Stimulated activated CD4-positive, alpha-beta T cell treated with anti-CD3 and anti-CD28 coated beads, Interleukin-1b, Interleukin-23, amount 100 ng/mL, for 24 hours (primary cell): ENCODE data around the gene RASAL2.
"Not testable (repeated sequence)": the region's sequence is repeated elsewhere in the genome, so short reads cannot be mapped to it uniquely, and the experiment has no call there.

Experiments
- DNase-seq, 4 experiments: peaks; one replicate each; pipeline ENCODE4 v3.0.0-alpha.2; 2020; ENCODE audit warnings: low read depth in 4 of 4, low spot score in 1 of 4

Gene RASAL2

DNA sequence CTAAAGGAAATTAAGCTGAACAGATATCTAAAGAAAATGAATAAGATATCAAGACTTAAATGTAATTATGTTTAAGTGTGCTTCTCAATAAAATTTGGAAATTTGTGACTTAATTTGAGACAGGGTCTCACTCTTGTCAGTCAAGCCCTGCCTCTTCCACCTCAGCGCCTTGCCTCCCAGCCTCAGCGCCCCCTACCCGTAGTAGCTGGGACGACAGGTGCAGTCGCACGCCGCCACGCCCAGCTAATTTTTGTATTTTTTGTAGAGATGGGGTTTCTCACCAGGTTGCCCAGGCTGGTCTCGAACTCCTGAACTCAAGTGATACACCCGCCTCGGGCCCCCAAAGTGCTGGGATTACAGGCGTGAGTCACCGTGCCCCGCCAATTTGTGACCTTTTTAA, 285.9 kb downstream of the RASAL2 start:
- no peak for DNase-seq

DNA sequence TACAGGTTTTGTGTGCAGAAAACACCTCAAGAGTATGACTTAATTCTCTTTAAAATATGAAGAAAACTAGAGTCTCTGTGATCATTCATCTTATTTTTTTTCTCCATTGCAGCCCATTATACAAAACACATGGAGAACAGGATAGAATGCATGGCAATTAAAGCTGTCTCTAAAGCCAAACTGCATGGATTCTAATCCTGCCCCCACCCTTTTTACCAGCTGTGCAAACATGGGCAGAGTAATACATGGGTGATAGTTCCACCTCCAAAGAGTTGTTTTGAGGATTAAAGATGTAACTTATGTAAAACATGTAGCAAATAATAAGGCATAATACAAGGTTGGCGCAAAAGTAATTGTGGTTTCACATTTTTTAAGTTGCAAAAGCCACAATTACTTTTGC, 288.5 kb downstream of the RASAL2 start:
- DNase-seq, result no peak

DNA sequence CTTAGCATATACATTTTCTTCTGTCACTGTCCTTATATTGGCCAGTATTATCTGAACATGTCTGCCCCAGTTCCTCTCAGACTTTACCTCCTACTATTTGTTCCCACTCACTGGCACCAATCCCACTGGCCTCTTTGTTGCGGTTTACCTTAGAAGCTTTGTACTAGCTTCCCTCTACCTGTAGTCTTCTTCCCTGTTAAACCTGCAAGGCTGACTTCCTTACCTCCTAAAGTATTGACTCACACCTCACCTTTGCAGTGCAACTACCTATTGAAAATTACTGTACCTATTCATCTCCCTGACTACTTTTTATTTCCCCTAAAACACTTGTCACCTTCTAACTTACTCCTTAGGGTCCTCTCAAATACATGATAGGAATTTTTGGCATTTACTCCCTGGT, 291.8 kb downstream of the RASAL2 start:
- DNase-seq, result no peak

DNA sequence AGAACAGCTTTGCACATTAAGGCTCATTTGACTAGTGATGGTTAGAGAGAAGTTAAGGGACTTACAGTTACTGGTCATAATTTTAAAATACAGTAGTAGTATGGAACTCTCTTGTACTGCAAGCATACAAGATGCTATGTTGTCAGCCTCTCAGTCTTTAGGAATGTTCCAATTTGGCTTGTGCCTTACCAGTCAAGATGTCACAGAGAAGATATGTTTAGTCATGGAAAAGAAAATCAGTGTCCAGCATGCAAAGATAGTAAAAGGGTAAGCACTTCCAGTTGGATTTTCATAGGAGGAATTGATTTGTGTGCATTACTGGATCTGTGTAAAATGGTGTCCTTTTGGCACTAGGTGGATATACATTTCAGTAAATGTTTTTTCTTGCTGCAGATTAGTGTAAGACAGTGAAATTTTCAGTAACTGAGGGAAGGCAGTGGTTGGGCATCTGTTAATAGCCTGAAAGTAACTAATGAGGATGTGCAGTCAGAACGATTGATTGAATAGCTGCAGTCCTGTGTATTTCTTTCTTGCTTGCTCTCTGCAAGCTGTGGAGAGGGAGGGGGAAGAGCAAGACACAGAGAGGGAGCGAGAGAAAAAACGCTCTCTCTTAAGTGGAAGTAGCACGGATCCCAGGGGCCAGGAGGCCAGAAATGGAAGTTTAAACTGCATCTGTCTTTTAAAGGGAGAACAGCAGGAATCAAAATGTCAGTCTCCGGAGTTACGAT, 294.7 kb downstream of the RASAL2 start:
- DNase-seq, result no peak

DNA sequence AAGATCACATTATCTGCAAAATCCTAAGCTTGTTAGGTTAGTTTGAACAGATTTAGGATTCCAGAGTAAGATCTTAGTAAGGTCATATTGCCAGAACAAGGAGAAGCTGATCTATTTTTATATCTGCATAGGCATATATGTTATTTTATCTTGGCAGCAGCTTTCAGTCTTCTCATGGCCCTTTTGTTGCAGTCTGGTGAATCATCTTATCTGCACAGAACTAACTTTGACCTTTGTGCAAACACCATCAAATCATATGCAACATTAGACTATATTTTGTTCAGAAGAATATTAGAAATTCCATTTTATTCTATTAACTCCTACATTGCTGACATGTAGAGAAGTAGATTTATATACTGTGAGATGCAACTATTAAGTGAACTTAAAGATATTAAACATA, 295.5 kb downstream of the RASAL2 start:
- no peak for DNase-seq

DNA sequence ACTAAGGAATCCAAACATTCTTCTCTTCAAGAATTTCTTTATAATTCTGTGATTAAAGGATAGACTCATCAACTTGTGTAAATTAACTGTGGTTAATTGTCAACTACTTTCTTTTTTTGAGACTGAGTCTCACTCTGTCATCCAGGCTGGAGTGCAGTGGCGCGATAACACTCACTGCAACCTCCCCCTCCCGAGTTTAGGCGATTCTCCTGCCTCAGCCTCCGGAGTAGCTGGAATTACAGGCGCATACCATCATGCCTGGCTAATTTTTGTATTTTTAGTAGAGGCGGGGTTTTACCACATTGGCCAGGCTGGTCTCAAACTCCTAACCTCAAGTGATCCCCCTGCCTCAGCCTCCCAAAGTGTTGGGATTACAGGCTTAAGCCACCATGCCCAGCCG, 296.4 kb downstream of the RASAL2 start:
- not testable (repeated sequence) for DNase-seq

DNA sequence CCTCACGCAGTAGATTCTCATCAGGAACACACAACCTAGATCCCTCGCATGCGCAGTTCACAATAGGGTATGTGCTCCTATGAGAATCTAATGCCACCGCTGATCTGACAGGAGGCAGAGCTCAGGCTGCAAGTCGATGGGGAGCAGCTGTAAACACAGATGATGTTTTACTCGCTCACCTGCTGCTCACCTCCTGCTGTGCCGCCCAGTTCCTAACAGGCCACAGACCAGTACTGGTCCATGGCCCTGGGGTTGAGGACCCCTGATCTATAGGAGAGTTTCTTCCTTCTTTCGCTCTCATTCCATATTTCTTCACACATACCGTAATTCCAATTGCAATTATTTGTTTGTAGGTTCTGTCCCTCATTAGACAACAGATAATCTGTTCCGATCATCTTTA, 299.5 kb downstream of the RASAL2 start:
- no peak for DNase-seq

DNA sequence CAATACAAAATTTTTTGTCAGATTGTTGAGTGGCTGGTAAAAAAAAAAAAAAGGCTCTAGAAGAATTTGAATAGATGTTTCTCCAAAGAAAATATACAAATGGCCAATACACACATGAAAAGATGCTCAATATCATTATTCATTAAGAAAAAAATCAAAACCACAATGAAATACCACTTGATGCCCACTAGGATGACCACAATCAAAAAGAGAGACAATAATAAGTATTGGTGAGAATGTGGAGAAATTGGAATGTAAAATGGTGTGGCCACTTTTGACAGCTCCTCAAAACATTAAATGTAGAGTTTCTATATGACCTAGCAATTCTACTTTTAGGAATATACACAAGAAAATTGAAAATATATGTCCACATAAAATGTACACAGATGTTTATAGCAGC, 302.9 kb downstream of the RASAL2 start:
- no peak for DNase-seq

DNA sequence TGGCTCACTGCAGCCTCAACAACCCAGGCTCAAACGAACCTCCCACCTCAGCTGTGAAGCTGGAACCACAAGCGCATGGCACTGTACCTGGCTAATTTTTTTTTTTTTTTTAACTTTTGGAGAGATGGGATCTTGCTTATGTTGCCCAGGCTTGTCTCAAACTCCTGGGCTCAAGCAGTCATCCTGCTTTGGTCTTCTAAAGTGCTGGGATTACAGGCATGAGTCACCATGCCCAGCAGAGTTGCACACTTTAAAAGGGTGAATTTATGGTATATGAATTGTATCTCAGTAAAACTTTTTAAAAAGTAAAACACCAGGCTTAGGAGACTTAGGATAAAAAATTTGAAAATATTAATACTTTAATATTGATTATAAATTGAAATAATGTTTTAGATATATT, 303.8 kb downstream of the RASAL2 start:
- DNase-seq, result no peak

DNA sequence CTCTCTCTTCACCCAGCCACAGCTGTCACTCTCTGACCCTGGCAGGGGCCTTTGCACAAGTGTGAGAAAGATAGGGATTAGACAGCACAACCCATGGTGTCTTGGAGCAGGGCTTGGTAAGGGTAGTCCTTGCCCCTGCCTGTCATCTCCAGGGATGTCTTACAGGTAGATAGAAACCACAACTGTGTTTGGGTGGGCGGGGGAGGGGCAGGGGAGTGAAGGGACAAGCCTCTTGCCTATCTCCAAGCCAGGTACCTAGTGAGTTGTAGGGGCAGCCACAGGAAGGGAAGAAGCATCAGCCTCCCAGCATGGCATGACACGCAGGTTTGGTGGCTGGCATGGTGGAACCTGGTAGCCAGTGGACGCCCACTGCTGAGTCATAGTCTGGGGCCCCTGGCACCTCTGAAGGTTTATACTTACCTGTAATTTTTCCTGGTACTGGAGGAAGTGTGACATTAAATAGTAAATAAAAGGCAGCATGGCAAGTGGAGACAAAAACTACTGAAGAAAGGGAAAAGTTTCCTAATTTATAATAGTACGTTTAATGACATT, 305.3 kb downstream of the RASAL2 start:
- DNase-seq, result no peak

DNA sequence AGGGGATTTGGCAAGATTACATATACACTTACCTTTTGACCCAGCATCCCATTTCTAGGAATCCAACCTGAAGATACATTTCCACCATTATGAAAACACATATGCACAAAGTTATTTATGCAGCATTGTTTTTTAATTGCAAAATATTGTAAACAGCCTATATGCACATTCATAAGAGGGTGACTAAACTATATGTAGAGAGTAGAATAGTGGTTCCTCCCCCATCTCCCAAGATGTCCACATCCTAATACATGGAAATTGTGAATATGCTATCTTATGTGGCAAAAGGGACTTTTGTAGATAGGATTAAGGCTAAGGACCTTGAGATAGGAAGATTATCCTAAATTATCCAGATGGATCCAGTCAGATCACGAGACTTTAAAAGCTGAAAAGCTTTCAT, 311.2 kb downstream of the RASAL2 start:
- DNase-seq, result no peak

DNA sequence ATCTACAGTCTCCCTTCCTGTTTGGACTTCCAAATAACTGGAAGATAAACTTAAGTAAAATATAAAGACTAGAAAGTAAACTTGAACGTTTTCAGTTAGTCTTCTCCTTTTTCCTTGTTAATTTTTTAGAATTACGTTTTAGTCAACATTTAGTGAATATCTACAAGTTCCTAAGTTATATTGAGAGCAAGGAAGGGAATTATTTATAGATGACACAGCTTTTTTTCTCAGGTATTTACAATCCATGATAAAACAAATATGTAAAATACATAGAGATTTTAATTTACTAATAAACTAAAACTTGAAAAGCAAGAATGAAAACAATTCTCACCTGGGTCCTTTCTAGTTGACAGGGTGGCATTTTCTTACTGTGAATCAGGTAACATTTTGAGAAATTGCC, 313.3 kb downstream of the RASAL2 start:
- no peak for DNase-seq

DNA sequence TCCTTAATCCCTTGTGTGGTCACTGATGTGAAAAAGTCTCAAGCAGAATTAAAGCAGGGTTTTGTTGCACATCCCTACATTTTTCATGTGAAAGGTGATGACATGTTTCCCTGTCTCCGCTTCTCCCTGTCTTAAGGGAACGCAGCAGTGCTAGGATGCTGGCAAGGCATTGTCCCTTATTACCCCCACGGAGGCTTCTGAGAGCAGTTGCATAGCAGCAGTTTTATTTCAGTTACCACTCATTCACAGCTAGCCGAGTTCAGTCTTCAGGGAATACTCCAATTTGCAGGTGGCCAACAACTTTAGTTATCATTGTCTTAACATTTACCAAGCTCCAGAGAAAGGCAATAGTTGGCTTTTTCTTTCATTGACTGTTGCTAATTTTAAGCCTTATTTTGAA, 313.8 kb downstream of the RASAL2 start:
- DNase-seq, result no peak

DNA sequence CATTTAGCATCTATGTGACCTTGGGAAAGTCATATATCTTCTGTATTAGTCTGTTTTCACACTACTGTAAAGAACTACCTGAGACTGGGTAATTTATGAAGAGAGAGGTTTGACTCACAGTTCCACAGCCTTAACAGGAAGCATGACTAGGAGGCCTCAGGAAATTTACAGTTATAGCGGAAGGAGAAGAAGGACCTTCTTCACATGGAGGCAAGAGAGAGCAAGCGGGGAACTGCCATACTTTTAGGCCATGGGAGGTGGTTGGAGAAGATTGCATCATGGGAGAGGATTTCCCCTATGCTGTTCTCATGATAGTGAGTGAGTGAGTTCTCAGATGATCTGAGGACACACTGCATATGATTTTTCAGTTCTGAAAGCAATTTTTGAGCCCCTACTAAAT, 315.0 kb downstream of the RASAL2 start:
- no peak for DNase-seq

DNA sequence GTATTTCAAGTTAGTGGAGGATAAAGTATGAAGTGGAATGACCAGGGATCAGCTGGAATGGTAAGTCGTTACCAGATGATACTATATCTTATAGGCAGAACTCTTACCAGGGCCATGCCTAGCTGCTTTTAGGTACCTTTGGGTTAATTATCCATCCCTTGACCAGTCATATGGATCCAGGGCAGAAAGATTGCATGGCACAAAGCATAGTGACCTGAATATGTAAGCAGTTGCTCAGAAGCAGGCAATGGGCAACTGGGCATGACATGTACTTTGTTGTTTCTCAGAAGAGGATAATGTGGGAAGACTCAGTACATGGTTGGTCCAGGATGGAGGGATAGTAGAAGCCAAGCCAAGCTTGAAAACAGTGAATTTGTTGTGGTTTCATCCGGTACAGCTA, 315.6 kb downstream of the RASAL2 start:
- DNase-seq, result no peak

DNA sequence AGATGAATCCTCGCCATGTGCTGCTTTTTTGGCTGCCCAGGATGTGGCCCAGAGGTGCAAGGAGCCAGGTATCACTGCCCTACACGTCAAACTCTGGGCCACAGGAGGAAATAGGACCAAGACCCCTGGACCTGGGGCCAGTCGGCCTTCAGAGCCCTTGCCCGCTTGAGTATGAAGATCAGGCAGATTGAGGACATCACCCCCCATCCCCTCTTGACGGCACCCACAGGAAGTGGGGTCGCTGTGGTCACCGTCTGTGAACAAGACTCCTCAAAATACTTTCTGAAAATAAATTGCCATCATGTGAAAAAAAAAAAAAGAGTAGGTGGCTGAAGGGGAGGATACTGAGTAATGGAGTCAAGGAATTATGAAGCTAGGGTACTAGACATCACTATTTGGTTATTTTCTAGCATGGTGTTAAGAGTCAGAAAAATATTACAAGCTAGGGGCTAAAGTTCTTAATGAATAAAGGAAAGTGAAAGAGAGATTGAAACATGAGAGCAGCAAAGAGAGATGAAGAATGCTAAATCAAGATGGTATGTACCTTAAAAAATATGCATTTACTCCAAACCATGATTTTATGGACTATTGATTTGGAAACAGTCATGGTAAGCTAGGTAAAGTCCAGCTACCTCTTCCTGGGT, 318.0 kb downstream of the RASAL2 start:
- DNase-seq, result no peak

DNA sequence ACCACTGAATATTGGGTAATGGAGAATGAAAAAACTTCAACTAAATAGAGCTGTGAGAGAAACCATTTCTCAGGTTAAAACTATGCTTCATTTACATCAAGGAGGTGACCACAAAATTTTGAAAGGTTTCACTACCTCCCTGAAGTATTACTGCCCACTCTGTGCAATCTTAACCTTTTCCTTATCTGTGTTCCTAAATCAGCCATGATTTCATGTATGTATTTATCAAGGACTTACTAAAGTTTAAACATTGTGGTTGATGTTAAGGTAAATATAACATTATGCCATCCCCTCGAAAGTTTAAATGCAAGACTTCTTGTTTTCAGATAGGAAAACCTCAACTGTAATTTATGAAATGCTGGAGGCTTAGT, 318.5 kb downstream of the RASAL2 start:
- no peak for DNase-seq

DNA sequence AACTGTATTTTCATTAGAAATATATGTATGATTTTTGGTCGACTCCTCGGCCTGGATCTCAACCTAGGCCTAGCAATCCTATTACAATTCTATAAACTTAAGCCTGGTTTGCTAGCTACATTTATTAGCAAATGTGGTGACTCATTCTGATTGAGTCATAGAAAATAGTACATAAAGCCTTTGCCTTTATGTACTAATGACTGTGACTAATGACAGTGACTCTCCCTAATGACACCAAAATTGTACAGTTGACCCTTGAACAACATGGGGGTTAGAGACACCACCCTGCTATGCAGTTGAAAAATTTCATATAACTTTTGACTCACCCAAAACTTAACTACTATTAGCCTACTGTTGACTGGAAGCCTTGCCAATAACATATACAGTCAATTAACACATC, 324.0 kb downstream of the RASAL2 start:
- DNase-seq, result no peak

DNA sequence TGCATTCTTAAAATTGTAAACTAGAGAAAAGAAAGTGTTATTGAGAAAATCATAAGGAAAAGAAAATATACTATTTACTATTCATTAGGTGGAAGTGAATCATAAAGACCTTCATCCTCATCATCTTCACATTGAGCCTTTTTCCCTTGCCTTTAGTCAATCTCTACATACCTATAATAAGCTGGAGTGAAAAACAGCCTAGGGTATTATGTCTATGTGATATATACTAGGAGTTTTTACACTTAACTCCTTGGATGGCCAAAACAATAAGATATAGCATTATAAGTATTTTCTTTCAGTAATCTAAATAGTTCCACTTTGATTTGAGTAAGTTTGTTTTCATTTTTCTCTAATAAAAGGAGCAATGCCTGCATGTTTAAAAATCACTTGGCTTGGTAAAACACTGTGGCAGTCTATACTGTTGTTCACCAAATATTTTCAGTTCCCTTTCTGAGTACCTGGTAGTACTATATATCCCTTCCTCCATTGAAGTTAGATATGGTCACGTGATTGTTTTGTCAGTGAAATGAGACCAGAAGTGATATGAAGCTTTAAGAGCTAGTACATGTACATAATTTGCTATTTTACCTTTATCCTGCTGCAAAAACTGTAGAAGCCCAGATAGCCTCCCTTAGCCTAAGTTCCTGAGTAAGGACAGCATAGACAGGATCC, 324.5 kb downstream of the RASAL2 start:
- no peak for DNase-seq

DNA sequence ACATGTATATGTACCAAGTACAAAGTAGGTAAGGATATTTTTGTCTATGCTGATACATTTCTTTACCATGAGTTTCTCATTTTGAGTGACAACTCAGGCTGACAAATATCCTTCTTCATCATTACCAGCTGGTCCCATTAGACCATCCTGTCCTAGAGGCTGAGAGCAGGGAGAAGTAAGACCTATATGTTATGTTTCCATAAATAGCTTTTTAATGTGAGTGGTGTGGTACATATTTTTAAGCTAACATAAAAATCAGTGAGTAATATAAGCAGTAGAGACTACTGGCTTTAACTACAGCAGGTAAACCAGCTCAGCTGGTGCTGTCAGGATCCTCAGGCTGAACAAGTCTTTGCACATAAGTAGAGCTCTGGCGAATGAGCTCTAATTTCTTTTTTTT, 340.5 kb downstream of the RASAL2 start:
- DNase-seq, result no peak

DNA sequence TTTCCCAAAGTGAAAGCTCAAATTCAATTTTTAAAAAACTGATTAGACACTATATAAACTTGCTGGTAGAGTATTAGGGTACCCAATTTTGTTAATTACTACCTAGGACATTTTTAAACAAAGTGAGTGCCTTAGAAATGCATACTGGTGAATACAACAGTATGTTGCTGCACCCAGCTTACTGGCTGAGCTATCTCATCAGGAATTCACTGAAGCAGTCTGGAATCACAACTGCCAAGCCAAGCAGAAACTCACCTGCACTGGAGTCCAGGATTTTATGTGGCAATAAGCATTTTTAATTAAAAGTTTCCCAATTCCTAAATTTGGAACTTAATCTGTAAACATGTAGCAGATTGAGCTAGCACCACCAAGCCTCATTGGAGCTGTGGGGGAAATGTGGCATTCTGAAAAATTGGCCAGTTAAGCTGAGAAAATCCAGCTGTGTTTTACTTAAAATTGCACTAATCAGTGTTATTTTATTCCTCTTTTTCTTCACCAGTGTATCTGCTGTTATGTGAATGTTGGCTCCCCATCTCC, 341.1 kb downstream of the RASAL2 start:
- no peak for DNase-seq

DNA sequence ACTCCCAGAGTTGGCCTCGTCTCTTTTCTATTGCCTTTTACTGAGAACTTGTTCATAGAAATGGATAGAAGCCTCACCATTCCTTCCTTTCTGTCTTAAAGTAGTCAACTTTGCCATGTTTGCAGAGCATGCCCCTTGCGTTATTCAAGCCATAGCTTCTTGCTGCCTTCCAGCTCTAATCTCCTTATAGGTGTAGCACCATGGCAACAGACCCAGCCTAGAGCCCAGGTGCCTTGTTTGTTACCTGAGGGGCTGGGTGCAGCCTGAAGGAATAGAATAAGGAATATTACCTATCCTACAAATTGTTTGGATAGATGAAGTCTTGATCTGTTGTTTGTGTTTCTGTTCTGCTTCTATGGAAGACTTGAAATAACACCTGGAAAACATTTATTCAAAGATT, 343.0 kb downstream of the RASAL2 start:
- DNase-seq, result no peak
